ENCODE data around the gene PCYT2. TPM values are rescaled to one million over a fixed set of nuclear protein-coding genes. Genes with fewer than 3 reads are reported as not detected.

Gene PCYT2
- total and polyA plus RNA-seq, 9 of the 15 experiments (the other 6 are each of a cell fraction or from before 2014, with no cell fraction given): 0.92 to 134 (median 82.5) TPM

DNA sequence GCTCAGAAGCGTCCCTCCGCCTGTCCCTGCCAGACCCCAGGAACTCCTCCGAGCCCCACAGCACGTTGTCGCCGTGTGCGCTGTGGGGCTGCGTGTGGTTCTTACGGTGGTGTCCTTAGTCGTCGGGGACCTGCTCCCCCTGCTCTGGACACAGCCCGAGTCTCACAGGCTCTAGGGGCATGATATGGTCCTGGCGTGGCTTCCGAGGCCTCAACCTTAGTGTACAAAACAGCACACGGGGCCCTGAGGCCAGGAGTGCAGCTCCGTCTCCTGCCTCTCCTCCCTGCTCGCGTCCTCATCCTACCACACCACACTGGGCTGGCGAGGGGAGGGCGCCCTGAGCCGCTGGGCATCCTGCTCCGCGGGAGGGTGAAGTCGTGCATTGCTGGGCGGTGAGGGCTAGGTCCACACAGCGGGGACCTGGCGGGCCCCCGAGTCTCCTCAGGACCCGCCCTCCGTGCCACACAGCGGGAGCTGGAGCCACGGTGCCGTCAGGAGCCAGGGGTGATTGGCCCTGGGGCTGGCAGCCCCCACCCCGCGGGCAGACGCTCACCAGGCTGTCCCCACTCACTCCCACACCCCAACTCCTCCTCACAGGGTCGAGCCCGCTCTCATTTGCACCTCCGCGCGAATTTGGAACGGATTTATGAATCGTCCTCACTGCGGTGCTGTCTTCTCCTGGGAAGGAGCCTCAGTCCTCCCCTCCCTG lies 17.5 kb upstream of the PCYT2 start (continued):
- TF ChIP-seq KAT7 (CRISPR knock-in tag; IDR thresholded peaks at IDR 0.05; ENCODE audit: borderline replicate concordance): 0 out of 2 replicates have a peak, but pooled peaks have one; percentile 3
- TF ChIP-seq, protein P1, sequence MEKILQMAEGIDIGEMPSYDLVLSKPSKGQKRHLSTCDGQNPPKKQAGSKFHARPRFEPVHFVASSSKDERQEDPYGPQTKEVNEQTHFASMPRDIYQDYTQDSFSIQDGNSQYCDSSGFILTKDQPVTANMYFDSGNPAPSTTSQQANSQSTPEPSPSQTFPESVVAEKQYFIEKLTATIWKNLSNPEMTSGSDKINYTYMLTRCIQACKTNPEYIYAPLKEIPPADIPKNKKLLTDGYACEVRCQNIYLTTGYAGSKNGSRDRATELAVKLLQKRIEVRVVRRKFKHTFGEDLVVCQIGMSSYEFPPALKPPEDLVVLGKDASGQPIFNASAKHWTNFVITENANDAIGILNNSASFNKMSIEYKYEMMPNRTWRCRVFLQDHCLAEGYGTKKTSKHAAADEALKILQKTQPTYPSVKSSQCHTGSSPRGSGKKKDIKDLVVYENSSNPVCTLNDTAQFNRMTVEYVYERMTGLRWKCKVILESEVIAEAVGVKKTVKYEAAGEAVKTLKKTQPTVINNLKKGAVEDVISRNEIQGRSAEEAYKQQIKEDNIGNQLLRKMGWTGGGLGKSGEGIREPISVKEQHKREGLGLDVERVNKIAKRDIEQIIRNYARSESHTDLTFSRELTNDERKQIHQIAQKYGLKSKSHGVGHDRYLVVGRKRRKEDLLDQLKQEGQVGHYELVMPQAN (IDR thresholded peaks at IDR 0.05; ENCODE audit: borderline replicate concordance): peak; percentile 2; the same call in 1 of the 2 replicates
- TF ChIP-seq SIN3A (IDR thresholded peaks at IDR 0.05; ENCODE audit: borderline replicate concordance in 2 of 2, control insufficient read depth in 1 of 2, low read depth in 2 of 2, low read length in 2 of 2): 0 out of 4 replicates have a peak, but pooled peaks of 1 of the 2 experiments have one; percentile 2
- 0 out of 2 replicates have a peak, but pooled peaks have one; percentile 54 for TF ChIP-seq HNRNPL (IDR thresholded peaks at IDR 0.05; ENCODE audit: low read depth, low read length)
- TF ChIP-seq ZNF143 (CRISPR knock-in tag; IDR thresholded peaks at IDR 0.05): 0 out of 2 replicates have a peak, but pooled peaks have one; percentile 16
- TF ChIP-seq ZNF583 (CRISPR knock-in tag; IDR thresholded peaks at IDR 0.05): no peak
- TF ChIP-seq ZFPM2 (CRISPR knock-in tag; IDR thresholded peaks at IDR 0.05): no peak
- 0 out of 2 replicates have a peak, but pooled peaks have one; percentile 3 for TF ChIP-seq SP1 (CRISPR knock-in tag; IDR thresholded peaks at IDR 0.05)
- TF ChIP-seq EP400 (IDR thresholded peaks at IDR 0.05): peak; percentile 3; the same call in 1 of the 2 replicates
- 0 out of 2 replicates have a peak, but pooled peaks have one; percentile 38 for TF ChIP-seq SMARCA5 (IDR thresholded peaks at IDR 0.05)
